Hepatocyte (in vitro differentiated cells): ENCODE data around the gene AK5. TPM values are rescaled to one million over a fixed set of nuclear protein-coding genes. Genes with fewer than 3 reads are reported as not detected.

Experiments used
- DNase-seq: peaks from one replicate; pipeline ENCODE4 v3.0.0-alpha.2; 2016; ENCODE audit warnings: low spot score
- H2AFZ ChIP-seq: fragments of 200-600 bp; sonication (generic); 2 replicates; pipeline ENCODE4 v1.6.0; 2016; ENCODE audit warnings: antibody characterized with exemption, mild to moderate bottlenecking
- H3K27ac ChIP-seq: fragments of 200-600 bp; sonication (generic); 2 replicates; pipeline ENCODE4 v1.5.1; 2016; ENCODE audit warnings: mild to moderate bottlenecking
- H3K27me3 ChIP-seq: fragments of 200-600 bp; sonication (generic); 2 replicates; pipeline ENCODE4 v1.6.1; 2016
- H3K36me3 ChIP-seq: fragments of 200-600 bp; sonication (generic); replicated peaks from 2 replicates; pipeline ENCODE4 v1.5.1; 2016; ENCODE audit warnings: low read depth; ENCODE audit not compliant: insufficient read depth
- H3K4me1 ChIP-seq: fragments of 200-600 bp; sonication (generic); 2 replicates; pipeline ENCODE4 v1.5.1; 2016; ENCODE audit warnings: mild to moderate bottlenecking, moderate library complexity; ENCODE audit not compliant: insufficient read depth
- H3K4me2 ChIP-seq: fragments of 200-600 bp; sonication (generic); 2 replicates; pipeline ENCODE4 v1.6.0; 2016
- H3K4me3 ChIP-seq: fragments of 200-600 bp; sonication (generic); 2 replicates; pipeline ENCODE4 v1.5.1; 2016; ENCODE audit warnings: mild to moderate bottlenecking
- H3K79me2 ChIP-seq: fragments of 200-600 bp; sonication (generic); 2 replicates; pipeline ENCODE4 v1.6.0; 2017; ENCODE audit warnings: mild to moderate bottlenecking
- H3K9me2 ChIP-seq: fragments of 200-600 bp; sonication (generic); replicated peaks from 2 replicates; pipeline ENCODE4 v1.6.0; 2017; ENCODE audit warnings: mild to moderate bottlenecking; ENCODE audit not compliant: insufficient read depth
- H3K9me3 ChIP-seq: fragments of 200-600 bp; sonication (generic); 2 replicates; pipeline ENCODE4 v1.5.1; 2016; ENCODE audit warnings: low read depth, mild to moderate bottlenecking
- H4K20me1 ChIP-seq: fragments of 200-600 bp; sonication (generic); 2 replicates; pipeline ENCODE4 v1.6.0; 2016; ENCODE audit warnings: mild to moderate bottlenecking; ENCODE audit not compliant: insufficient read depth, poor library complexity, severe bottlenecking
- CTCF ChIP-seq: fragments of 200-600 bp; sonication (generic); IDR thresholded peaks from 2 replicates; pipeline ENCODE4 v1.5.1; 2016; ENCODE audit warnings: antibody characterized with exemption, mild to moderate bottlenecking; ENCODE audit not compliant: poor library complexity
- EZH2 ChIP-seq: fragments of 200-600 bp; sonication (generic); IDR thresholded peaks from 2 replicates; pipeline ENCODE4 v1.6.1; 2016; ENCODE audit warnings: antibody characterized with exemption, mild to moderate bottlenecking, borderline replicate concordance
- EZH2phosphoT487 ChIP-seq: fragments of 200-600 bp; sonication (generic); IDR thresholded peaks from one replicate; pipeline ENCODE4 v1.6.1; 2018; ENCODE audit warnings: antibody characterized with exemption, mild to moderate bottlenecking, low read depth, moderate library complexity; ENCODE audit not compliant: unreplicated experiment, severe bottlenecking
- WGBS: methylation state at CpG from one replicate; pipeline ENCODE4 v1.1.6; 2016; ENCODE audit warnings: low lambda C conversion rate; ENCODE audit errors: missing lambda C conversion rate; 5-methylcytosine and 5-hydroxymethylcytosine counted together
- polyA plus RNA-seq: library from polyadenylated mRNA; unstranded; fragments of >200 nt; fragmentation: Nextera tagmentation; extraction: Ambion mirVana; gene quantifications from 2 replicates; pipeline ENCODE4 v1.2.1, GENCODE V29; 2016
- total RNA-seq: library from RNA; depleted of rRNA; stranded (reverse); fragments of >200 nt; gene quantifications from 2 replicates; pipeline ENCODE4 v1.2.3, GENCODE V29; 2014

The AK5 gene
- total and polyA plus RNA-seq, 2 experiments from 2014 or later: 0.05 TPM; not detected in 1

GRCh38 chr1:77370583-77371306 lies 88.9 kb downstream of the AK5 start:
- TF ChIP-seq EZH2phosphoT487 (no peak), EZH2 (no peak), CTCF (no peak)
- H3K4me1 ChIP-seq: no peaks in the 10 kb centered on the region
- no peak overlapping the region for H3K4me2 ChIP-seq
- no peak overlapping the region for H2AFZ ChIP-seq
- H3K4me3 ChIP-seq: no peak overlapping the region
- H4K20me1 ChIP-seq: no peaks in the 10 kb centered on the region
- H3K36me3 ChIP-seq: no peaks in the 10 kb centered on the region
- H3K79me2 ChIP-seq: no peaks in the 10 kb centered on the region
- no peaks in the 10 kb centered on the region for H3K9me3 ChIP-seq
- H3K9me2 ChIP-seq: no peaks in the 10 kb centered on the region
- no peak for DNase-seq
- 90% methylated on average over 2 of the region's 2 CpGs for WGBS
- no peak overlapping the region for H3K27ac ChIP-seq
- H3K27me3 ChIP-seq: no peaks in the 10 kb centered on the region

GRCh38 chr1:77371396-77371795 lies 89.6 kb downstream of the AK5 start:
- 55% methylated on average over 1 of the region's 1 CpG for WGBS
- H3K36me3 ChIP-seq: no peaks in the 10 kb centered on the region
- no peak overlapping the region for H3K4me3 ChIP-seq
- no peaks in the 10 kb centered on the region for H3K79me2 ChIP-seq
- H2AFZ ChIP-seq: no peak overlapping the region
- DNase-seq: no peak
- H3K9me2 ChIP-seq: no peaks in the 10 kb centered on the region
- H3K4me1 ChIP-seq: no peaks in the 10 kb centered on the region
- H3K4me2 ChIP-seq: no peak overlapping the region
- H3K9me3 ChIP-seq: no peaks in the 10 kb centered on the region
- TF ChIP-seq CTCF: no peak
- TF ChIP-seq EZH2: no peak
- no peak for TF ChIP-seq EZH2phosphoT487
- H4K20me1 ChIP-seq: no peaks in the 10 kb centered on the region
- no peaks in the 10 kb centered on the region for H3K27me3 ChIP-seq
- no peak overlapping the region for H3K27ac ChIP-seq

- Histone ChIP-seq H3K27me3 (no peaks in the 10 kb centered on the region), H3K27ac (no peak overlapping the region), H3K4me3 (no peak overlapping the region), H3K36me3 (no peaks in the 10 kb centered on the region), H3K9me3 (no peaks in the 10 kb centered on the region), H3K79me2 (no peaks in the 10 kb centered on the region), H3K4me2 (no peak overlapping the region), H3K9me2 (no peaks in the 10 kb centered on the region), H4K20me1 (no peaks in the 10 kb centered on the region), H3K4me1 (no peaks in the 10 kb centered on the region), H2AFZ (no peak overlapping the region)
- no peak for DNase-seq
- 93% methylated on average over 3 of the region's 3 CpGs for whole genome bisulfite sequencing
- TF ChIP-seq CTCF (no peak), EZH2 (no peak), EZH2phosphoT487 (no peak)
Measured at GRCh38 chr1:77373702-77374101, 91.9 kb downstream of the AK5 start.
